DOHH2 (cell line): Measurements from ENCODE around the gene TFAP2A.

Source experiments
- CTCF ChIP-seq: fragments of 200-600 bp; sonication (generic); IDR thresholded peaks from one replicate; pipeline ENCODE4 v1.5.1; 2014; ENCODE audit warnings: antibody characterized with exemption, mild to moderate bottlenecking, low read depth, low read length; ENCODE audit not compliant: poor library complexity, severe bottlenecking
- EZH2phosphoT487 ChIP-seq: fragments of 200-600 bp; sonication (generic); IDR thresholded peaks from 2 replicates; pipeline ENCODE4 v1.6.1; 2017; ENCODE audit warnings: borderline replicate concordance, mild to moderate bottlenecking, antibody characterized with exemption, low read length, moderate library complexity, mixed read lengths

- peak; percentile 55 for TF ChIP-seq CTCF
- no peak for TF ChIP-seq EZH2phosphoT487
Observed at GRCh38 chr6:10404107-10404798, 10.6 kb downstream of the TFAP2A start.
